Occipital lobe (tissue), 2 donors: ENCODE results near the gene SAT2. TPM values are rescaled to one million over a fixed set of nuclear protein-coding genes. Genes with fewer than 3 reads are reported as not detected.
"Not testable (repeated sequence)": the region's sequence is repeated elsewhere in the genome, so short reads cannot be mapped to it uniquely, and the experiment has no call there.

ENCODE experiments used
- DNase-seq: peaks from one replicate; lab custom pipeline; 2025; lab: John Stamatoyannopoulos, UW
- total RNA-seq: library from RNA; depleted of rRNA; stranded (reverse); fragments of >200 nt; gene quantifications from one replicate; pipeline ENCODE4 v1.2.3, GENCODE V29; 2014

Gene SAT2
- total RNA-seq, 1 donor from 2014 or later = 32.8 TPM

DNA sequence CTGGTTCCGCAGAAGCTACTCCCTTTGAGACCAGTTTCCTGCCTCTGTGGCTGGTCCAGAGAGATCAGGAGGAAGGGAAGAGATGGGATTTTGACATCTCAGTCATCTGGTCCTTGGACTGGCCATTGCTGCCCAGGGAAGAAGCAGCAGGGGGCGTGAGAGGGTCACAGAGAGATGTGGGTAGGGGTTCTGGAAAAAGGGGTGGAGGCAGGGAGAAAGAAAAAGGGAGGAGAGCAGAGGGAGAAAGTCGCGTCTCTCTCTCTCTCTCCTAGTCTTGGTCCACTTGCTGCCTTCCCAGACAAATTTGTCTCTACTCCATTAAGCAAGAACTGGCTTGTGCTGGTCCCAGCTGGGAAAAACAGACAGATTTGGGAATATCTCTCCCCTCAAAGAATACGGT lies 6.8 kb upstream of the SAT2 start:
- no peak for DNase-seq

DNA sequence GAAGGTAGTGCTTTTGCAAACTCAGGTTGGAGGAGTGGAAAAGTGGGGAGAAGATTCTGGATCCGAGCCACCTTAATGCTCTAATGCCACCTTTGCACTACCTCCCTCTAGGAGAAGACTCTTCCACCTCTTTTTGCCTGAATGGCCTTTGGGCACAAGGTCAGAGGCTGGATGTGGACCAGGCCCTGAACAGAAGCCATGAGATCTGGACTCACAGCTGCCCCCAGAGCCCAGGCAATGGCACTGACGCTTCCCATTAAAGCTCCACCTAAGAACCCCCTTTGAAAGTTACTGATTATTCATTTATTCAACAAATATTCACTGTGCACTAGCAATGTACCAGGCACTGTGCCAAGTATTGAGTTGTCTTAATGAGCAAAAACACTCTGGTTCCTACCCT lies 5.5 kb upstream of the SAT2 start:
- no peak for DNase-seq

DNA sequence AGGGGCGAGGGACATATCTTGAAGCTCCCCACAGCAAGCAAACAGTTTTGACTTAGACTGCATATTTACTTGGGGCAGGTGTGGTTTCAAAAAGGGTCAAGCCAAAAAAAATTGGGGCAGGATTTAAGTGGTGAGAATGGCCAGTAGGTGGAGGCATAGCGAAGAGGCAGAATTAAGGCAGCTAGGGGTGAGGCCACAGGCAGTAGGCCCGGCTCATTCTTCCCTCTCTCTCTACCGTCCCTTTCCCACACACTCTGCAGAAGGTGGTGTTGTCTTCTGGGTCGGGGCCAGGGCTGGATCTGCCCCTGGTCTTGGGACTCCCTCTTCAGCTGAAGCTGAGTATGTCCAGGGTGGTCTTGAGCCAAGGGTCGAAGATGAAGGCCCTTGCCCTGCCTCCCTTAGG lies 4.9 kb upstream of the SAT2 start:
- no peak for DNase-seq

DNA sequence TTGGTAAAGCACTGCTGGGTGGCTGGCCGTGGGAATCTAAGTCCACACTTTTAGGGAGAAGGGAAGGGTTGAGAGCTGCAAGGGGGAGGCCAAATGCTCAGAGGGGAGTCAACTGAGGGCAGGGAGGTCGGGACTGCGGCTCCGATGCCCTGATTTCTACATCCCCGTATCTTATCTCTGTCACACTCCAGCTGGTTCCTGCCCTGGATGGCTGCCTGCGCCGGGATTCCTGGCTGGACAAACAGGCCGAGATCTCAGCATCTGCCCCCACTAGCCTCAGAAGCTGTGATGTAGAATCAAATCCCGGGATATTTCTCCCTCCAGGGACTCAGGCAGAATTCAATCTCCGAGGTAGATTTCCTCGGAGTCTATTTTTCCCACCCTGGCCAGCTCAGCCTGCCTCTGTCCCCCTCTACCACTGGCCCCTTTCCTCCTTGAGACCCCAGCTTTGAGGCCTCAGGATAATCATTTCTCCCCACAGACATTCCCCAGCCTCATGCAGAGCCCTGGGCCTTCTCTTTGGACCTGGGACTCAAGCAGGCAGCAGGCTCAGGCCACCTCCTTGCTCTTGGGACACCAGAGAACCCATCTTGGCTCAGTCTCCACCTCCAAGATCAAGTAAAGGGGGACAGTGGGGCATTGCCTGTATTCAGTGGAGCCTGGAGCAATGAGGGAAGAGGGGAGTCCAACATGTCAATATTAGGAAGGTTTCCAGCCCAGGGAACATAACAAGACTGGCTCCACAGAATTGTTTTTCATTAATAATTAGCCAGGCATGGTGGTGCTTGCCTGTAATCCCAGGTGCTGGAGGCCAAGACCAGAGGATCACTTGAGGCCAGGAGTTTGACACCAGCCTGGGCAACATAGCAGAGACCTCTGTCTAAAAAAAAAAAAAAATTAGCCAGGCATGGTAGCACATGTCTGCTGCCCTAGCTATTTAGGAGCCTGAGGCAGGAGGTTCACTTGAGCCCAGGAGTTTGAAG lies 4.1 kb upstream of the SAT2 start:
- no peak for DNase-seq

DNA sequence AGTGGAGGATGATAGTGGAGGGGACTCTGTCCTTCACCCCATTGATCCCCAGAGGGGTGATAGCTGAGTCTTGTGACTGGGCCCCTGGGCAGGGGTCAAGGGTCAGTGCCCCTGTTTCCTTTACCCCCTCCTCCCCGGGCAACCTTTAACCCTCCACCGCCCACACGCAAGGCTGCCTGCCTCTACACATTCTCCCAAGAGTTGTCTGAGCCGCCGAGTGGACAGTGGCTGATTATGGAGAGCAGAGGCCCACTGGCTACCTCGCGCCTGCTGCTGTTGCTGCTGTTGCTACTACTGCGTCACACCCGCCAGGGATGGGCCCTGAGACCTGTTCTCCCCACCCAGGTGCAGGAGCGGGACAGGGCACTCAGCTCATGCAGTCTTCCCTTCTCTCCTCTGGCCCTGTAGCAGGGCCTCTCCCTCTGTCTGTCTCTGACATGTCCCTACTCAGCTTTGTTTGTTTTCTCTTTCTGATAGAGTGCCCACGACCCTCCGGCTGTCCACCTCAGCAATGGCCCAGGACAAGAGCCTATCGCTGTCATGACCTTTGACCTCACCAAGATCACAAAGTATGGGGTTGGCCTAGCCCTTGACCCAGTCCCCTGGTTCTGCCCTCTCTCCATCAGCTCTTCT lies 2.4 kb upstream of the SAT2 start, which contains the start of gene SHBG:
TSS of gene SHBG (plus strand) at position 197 of the 633 bp plus-strand sequence. CDS start at position 235, 38 bp downstream.
- no peak for DNase-seq

DNA sequence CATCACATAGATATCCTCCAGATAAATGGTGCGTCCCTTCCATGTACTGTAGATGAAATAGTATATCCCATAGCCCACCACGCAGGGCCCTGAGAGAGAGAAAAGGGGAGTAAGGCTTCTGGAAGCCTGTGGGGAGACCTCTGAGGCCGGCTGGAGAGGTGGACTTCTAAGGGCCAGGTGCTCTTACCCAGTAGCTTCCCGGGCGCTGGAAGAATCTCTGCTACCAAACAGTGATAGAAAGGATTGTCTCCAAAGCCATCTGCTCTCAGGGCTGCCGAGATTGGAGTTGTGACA lies 718 bp downstream of the SAT2 start:
- DNase-seq = no peak

DNA sequence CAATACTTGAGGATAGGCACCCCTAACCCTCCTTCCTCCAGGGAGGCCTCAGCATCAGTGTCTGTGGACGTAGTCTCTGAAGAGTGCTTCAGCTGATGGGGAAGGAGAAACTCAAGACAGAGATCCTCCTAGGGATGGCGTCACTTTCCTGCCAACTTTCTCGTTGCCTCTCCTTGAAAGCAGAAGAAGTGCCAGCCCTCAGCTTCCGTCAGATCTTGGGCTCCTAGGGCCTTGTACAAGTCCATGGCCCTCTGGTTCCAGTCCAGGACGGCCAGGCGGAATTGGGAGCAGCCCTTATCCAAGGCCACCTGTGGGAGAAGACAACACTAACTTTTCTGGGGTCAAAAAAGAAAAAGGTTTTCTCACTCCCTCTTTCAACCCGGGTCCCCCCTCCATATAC lies 1.3 kb downstream of the SAT2 start:
- DNase-seq = no peak

DNA sequence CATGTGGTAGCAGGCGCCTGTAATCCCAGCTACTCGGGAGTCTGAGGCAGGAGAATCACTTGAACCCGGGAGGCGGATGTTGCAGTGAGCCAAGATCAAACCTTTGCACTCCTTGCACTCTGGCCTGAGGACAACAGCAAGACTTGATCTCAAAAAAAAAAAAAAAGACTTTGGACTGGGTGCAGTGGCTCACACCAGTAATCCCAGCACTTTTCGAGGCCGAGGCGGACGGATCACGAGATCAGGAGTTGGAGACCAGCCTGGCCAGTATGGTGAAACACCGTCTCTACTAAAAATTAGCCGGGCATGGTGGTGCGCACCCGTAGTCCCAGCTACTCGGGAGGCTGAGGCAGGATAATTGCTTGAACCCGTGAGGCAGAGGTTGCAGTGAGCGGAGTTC lies 1.9 kb downstream of the SAT2 start:
- not testable (repeated sequence) for DNase-seq

DNA sequence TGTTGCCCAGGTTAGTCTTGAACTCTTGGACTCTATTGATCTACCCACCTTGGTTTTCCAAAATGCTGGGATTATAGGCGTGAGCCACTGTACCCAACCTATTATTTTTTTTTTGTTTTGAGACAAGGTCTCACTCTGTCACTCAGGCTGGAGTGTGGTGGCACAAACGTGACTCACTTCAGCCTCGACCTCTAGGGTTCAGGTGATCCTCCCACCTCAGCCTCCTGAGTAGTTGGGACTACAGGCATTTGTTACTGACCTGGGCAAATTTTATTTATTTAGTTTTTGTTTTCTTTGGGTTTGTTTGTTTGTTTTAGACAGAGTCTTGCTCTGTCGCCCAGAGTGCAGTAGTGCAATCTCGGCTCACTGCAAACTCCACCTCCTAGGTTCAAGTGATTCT lies 4.0 kb downstream of the SAT2 start:
- DNase-seq = no peak

DNA sequence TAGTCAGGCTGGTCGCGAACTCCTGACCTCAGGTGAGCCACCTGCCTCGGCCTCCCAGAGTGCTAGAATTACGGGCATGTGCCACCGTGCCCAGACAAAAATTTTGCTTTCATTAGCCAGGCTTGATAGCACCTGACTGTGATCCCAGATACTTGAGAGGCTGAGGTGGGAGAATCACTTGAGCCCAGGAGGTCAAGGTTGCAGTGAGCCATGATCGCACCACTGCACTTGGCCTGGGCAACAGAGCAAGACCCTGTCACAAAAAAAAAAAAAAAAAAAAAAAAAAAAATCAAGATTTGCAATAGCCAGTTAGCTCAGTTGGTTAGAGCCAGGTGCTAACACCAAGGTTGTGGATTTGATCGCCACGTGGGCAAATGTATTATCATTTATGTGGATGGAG lies 6.8 kb downstream of the SAT2 start:
- no peak for DNase-seq

DNA sequence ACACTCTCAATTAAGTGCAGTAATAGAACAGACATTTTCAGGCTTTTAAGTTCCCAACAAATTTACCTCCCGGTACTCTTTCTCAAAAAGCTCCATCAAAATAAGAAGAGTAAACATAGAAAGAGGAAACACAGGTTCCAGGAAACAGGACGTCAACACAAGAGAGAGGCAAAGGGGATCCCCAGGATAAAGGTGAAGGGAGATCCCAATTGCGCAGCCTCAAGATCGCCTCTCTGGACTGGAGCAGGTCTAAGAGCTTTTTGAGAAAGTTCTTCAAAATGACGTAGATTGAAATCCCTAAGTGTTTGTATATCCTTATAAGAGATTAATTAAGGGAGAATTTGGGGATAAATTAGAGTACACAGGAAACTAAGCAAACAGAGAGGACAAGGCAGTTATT lies 9.0 kb downstream of the SAT2 start:
- no peak for DNase-seq

DNA sequence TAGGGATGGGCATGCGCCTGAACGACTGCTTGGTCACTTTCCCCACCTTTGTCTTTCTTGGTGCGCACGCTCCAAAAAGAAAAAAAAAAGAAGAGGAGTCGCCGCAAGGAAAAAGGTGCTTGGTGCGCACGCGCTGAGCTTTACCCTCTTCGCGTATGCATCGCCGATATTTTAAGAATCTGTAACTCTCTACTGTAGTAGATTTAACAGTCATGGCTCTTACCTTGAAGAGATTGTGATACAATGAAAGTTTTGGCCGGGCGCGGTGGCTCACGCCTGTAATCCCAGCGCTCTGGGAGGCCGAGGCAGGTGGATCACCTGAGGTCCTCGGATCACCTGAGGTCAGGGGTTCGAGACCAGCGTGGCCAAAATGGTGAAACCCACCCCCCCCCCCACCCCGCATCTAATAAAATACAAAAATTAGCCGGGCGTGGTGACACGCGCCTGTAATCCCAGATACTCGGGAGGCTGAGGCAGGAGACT lies 12.3 kb downstream of the SAT2 start:
- DNase-seq = no peak

DNA sequence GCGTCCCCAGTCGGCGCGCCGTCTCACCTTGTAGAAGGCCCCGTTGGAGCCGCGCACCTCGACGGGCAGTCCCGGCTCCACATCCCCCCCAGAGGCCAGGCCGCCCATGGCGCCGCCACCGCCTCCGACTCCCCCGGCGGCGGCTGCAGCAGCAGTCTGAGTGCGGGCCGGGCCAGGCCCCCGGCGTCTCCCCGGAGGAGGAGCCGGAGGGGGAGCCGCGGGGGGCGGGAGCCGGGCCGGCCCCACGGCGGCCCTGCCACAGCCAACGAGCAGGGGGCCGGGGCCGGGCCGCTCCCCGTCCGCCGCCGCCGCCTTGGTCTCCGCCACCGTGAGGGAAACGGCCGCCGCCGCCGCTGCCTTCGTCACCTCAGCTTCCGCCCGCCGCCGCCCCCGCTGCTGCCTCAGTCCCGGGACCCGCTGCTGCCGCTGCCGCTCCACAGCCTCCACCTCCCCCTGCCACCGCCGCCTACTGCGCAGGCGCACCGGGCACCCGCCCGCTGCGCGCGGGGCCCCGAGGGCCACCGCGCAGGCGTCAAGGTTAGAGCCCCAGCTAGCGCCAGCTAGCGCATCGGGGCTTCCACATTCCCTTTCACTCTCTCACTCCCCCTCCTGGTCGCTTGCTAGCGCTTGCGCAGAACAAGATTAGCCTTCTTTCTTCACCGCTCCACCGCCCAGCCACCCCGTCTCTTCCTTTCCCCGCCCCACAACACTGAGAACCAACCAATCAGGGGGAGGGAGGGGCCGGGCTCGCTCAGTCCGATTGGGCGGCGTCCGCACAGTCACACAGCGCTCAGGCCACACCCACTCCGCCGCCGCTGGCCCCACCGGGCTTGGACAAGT lies 13.0 kb downstream of the SAT2 start, which contains the start of gene FXR2:
TSS of gene FXR2 (minus strand) at position 473 of the 840 bp plus-strand sequence. CDS start at position 108, 365 bp downstream.
- peak; percentile 99 for DNase-seq

DNA sequence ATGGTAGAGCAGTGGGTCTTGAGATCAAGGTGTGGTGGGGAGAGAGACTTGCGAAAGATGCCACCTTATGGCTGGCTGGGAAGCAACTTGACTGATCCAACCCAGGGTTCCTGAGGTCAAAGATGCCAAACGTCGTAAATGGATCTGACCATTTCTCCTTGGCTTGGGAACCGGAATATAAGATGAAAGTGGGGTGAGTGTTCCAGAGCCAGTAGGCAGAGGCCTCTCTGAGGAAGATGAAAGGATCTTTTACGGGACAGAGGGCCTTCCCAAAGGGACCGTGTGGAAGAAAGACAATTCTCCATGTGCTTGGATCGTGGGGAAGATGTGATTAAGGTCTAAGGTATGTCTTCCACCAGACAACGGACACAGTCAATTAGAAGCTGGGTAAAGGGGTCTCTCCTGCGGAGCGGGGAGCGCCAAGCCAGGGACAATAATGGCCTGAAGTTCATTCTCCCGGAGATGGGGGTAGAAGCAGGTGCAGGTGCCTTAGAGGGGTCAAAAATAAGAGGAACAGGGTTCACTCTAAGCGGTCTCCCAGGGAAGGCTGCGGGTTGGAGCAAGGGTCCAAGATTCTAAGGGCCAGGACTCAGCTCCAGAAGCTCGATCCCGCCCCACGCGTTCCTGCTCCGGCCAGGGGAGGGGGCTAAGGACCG lies 13.7 kb downstream of the SAT2 start:
- DNase-seq = no peak

DNA sequence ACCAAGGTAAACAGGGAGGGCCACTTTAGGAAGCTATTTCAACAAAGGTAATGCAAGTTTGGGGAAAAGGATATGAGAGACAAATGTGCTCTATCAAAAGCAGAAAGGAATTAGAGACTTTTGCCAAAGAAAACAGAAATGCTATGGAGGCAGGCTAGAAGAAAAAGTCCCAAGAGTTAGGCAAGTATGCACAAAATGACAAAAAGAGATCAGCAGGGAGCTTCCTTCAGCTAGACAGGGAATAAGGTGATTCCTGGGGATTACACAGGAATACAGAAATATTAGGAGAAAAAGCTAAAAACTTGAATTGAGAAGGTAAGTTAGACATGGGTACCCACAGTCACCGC lies 15.4 kb downstream of the SAT2 start:
- no peak for DNase-seq

DNA sequence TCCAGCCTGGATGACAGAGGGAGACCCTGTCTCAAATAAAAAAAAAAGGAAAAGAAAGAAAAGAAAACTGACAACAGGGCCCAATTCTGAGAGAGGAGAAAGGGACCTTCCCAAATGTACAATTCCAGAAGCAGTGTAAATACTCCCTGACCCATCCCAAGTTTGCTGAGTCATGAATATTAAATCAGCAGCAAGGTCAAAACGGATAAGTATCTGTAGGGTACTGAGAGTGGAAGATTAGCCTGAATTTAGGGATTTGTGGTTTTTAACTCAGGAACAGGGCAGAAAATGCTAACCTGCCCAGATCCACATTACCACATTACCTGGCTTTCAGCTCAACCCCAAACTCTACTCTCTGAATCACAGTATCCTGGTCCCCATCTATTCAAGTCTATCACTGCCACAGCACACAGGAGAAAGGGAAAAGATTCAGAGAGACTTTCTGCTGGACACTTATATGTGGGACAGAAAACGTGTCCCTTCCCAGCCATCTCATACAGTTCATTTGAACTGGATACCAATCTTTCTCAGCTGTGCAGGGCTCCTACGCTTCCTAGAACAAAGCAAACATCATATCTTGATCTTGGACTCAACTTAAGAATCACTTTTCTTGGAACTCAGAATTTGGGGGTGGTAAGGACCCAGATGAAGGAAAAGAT lies 15.9 kb downstream of the SAT2 start:
- no peak for DNase-seq

DNA sequence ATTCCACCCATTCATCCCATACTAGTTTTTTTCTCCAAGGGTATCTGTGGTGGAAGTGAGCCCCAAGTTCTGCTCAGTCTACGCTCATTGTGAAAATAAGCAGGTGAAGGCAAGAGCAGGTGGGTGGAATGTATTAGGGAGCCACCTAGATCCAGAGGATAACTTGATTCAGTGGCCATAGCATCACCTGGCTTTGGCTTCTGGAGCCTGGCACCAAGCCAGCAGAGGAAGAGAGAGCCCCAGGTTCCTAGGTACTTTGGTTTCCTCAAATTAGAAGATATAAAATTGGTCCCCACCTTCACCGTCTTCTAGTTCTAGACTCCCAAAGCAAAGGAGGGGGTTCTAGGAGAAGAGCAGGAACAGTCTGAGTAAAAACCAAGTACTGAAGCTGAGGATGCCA lies 17.0 kb downstream of the SAT2 start:
- DNase-seq = no peak

DNA sequence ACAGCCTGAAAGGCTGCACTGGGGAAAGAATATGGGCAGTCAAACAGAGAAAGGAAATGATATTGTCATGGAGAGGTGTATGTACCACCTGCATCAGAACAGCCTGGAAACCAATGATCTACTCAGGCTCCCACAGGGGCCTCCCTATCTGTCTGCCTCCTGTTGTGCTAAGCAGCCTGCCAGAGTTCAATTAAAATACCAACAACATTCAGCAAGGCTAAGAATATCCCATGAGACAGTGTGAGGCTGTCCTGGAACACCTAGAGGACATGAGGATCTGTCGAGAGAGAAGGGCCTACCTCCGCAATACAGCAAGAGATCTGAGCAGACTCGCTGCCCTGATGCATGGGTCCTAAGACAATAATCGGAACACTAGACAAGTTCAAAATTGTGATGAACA lies 21.3 kb downstream of the SAT2 start:
- no peak for DNase-seq

DNA sequence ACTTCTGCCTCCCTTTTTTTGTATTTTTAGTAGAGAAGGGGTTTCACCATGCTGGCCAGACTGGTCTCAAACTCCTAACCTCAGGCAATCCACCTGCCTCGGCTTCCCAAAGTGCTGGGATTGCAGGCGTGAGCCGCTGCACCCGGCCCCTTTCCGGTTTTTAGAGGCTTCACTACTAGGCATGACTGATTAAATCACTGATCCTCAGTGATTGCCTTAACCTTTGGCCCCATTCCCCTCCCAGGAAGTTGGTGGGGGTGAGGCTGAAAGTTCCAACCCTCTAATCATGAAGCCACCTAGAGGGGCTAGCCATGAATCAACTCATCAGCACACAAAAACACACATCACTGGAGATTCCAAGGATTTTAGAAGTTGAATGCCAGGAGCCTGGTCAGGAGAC lies 30.1 kb downstream of the SAT2 start:
- DNase-seq = not testable (repeated sequence)

DNA sequence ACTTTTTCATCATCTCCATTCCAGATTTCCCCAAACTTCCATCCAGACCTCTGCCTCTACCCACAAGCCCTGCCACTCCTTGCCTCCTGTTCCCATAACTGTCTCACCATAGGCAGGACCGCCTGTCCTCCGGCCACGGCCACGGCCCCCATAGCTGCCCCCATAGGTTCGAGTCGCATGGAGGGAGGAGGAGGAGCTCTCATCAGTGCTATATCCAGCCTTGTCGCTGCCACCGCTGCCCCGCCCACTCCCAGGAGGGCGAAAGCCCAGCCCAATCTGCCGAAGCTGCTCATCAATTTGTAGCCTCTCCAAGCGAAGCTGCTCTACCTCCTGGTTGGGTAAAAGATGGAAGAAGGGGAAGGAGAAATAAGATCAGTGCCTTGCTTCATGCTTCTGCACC lies 34.3 kb downstream of the SAT2 start:
- no peak for DNase-seq
